HG03135 (cell line): ENCODE results near the gene VENTX.

Source experiments
- ATAC-seq: cut with Tn5 transposase; IDR thresholded peaks from one replicate; pipeline ENCODE4 v1.9.1; 2021; ENCODE audit warnings: mild to moderate bottlenecking, moderate library complexity; ENCODE audit not compliant: unreplicated experiment

Gene VENTX

GRCh38 chr10:133201948-133202725 lies 35.5 kb upstream of the VENTX start:
- no peak for ATAC-seq

DNA sequence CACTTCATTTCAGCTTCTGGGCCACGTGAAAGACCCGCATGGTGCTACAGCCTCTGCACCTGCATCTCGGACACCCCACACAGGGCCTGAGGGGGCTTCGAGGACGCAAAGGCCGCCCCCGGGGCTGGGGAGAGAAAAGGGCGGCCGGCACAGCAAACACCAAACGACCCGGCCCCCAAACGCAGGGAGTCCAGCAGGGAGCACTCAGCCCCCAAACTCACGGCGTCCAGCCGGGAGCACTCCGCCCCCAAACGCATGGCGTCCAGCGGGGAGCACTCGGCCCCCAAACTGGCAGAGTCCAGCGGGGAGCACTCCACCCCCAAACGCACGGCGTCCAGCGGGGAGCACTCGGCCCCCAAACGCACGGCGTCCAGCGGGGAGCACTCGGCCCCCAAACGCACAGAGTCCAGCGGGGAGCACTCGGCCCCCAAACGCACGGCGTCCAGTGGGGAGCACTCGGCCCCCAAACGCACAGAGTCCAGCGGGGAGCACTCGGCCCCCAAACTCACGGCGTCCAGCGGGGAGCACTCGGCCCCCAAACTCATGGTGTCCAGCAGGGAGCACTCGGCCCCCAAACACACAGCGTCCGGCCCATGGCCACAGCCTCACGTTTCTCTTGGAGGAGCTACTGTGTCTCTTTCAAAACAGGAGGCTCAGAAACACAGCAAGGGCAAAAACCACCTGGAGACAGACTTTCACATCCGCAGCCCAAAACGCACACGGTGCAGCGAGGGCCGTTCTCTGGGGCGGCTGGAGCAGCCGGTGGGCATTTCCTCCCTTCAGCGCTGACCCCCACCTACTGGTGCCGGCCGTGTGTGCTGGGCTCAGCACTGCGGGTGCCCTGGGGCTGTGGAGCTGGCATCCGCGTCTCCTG lies 34.6 kb upstream of the VENTX start:
- ATAC-seq = no peak

DNA sequence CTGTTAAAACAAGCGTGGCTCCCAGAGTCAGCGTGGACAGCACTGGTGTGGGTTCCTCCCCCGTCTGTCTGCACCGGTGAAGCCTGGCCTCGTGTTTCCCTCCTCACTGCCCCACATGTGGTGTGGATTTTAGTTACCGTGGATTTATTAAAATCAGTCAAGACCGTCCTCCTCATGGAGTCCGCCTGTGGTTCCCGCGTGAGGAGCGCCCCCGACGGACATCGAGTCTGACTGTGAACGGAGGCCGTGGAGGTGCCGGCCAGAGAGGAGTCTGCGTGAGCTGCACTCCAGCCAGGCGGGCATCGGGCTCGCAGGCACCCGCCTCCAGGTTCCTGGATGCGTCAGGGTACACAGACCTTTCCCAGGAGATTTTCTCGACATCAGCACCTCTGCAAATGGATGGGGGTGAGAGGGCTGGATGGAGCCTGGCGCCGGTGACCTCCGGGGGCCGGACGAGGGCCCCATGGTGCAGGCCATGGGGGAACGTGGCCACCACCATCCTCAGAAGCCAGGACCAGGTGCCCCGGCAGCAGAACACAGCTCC lies 33.9 kb upstream of the VENTX start:
- no peak for ATAC-seq

DNA sequence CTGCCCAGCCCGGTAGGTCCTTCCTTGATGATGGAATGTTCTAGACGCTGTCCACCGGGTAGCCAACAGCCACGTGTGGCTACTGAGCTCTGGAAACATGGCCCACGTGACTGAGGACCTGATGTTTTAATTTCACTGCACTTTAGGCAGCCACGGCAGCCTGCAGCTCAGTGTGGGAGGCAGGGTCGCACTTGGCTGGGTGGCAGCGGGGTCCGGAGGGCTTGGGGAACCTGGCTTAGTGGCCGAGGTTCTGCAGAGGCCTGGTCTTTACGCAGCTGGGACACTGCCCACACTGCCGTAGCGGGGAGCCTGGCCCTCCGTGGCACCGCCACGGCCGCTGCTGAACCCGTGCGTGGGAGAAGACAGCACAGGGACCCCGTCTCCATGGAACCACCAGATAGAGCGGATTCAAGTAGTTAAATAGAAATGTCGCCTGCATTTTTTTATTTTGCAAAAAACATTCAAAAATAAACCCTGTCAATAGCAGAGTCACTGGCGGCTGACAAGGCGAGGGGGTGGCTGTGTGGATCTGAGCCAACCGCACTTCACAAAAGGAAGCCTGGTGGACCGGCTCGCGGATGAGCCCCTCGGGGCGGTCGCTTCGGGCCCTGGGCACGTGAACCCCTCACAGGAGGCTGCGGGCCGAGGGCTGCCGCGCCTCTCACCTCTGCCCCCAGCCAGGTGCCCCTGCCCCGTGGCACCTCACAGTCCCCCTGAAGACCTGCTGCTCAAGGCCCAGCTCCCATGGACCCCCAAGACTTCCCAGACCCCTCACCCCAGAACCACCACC lies 33.2 kb upstream of the VENTX start:
- ATAC-seq = no peak

- ATAC-seq = no peak
Observed at GRCh38 chr10:133205146-133205545, 32.5 kb upstream of the VENTX start.

DNA sequence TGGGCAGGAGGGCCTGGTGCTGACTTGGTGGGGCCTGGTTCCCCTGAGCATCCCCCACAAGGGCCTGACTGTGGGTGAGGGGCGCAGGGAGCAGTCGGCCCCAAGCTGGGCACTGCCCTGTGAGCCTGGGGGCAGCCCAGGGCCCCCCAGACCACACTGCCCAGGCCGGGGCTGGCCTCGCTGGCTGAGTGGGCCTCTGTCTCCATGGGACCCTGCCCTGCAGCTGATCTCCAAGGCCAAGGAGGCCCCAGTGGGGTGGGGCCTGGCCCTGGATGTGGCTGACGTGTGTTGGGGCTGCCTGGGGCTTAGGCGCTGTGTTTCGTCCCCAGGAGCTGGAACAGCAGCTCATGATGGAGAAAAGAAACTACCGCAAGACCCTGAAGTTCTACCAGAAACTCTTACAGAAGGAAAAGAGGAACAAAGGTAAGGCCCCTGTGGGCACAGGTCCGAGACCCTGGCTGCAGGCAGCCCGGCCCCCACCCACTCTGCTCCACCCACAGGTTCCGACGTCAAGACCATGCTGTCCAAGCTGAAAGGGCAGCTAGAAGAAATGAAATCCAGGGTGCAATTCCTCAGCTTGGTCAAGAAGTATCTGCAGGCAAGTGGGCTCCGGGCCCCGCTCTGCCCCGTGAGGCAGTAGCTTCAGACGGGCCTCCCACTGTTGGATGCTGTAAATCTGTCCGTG lies 31.2 kb upstream of the VENTX start:
- no peak for ATAC-seq

DNA sequence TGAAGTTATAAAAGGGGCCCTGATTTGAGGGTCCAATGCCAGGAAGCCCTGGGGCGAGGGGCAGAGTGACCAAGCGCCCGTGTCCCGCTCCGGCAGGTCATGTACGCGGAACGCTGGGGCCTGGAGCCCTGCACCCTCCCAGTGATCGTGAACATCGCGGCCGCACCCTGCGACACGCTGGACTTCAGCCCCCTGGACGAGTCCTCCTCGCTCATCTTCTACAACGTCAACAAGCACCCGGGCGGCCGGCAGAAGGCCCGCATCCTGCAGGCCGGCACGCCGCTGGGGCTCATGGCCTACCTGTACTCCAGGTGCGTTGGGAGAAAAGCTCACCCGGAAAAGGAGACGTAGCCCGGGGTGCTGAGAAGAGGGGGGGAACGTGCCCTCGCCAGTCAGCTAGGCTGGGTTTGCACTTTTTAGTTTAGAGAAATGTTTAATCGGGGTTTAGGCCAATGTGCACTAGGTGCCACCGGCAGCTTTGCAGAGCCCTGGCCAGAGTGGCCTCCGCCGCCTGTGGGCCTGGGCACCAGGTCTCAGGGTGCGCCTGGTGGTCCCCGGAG lies 30.5 kb upstream of the VENTX start:
- no peak for ATAC-seq

DNA sequence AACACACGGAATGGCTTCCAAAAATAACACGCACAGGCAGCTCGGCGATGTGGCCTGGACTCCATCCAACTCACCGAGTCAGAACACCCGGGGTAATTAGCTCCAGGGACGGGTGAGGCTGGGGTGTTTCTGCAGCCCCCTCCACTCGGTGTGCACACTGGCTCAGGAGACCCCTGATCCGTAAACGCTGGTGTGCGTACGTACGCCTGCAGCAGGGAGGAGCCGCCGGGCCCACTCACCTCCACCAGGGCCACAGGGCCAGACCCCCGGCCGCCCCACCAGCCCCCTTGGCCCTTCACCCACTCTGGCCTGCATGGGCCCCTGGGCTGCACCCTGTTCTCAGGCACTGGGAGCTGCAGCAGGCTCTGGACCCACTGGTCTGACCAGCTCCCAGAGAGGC lies 30.0 kb upstream of the VENTX start:
- no peak for ATAC-seq

- ATAC-seq = no peak
Observed at GRCh38 chr10:133208466-133208865, 29.2 kb upstream of the VENTX start.

GRCh38 chr10:133209117-133209516 lies 28.5 kb upstream of the VENTX start:
- ATAC-seq = no peak

DNA sequence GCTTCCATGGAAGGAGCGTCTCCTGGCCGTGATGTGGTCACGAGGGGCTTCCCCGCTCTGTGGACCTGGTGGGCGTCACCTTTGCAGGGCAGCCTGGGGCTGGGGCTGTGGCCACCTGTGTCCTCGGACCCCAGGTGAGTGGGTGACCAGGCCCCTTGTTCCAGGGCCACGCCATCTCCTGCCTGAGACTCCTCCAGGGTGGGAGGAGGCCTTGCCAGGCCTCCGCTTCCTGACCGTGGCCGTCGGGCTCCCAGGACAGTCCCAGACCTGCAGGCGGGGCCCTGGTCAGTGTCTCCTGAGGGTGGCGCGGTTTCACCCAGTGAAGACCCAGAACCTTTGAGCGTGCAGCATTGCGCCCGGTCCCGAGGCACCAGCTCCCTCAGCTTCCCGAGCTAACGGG lies 28.0 kb upstream of the VENTX start:
- no peak for ATAC-seq

GRCh38 chr10:133210398-133211140 lies 27.1 kb upstream of the VENTX start:
- no peak for ATAC-seq

GRCh38 chr10:133211141-133211830 lies 26.4 kb upstream of the VENTX start:
- ATAC-seq = no peak

- ATAC-seq = no peak
Observed at GRCh38 chr10:133211959-133212852, 25.4 kb upstream of the VENTX start.

DNA sequence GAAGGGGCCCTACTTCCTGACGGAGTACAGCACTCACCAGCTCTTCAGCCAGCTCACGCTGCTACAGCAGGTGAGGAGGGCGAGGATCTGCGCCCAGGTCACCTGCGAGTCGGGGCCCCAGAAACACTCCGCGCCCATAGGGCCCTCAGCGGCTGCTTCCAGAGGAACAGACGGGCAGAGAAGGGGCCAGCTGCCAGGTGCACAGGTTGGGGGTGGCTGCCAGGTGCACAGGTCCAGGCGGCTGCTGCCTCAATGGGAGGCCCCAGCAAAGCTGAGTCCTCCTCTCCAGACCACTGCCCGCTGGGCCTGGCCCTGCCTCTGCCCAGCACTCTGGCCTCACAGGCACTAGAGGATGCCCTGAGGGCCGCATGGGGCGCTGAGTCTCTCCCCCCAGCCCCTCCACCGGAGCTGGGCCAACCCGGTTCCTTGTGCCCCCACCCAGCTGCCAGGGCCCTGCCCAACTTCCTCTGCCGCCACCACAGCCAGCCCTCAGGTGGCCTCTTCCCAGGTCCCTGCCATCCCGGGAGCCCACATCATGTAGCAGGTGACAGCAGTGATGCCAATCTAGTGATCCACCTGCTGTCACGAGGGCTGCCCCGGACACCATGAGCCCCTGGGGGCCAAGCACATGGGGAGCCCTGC lies 24.7 kb upstream of the VENTX start:
- ATAC-seq = no peak

DNA sequence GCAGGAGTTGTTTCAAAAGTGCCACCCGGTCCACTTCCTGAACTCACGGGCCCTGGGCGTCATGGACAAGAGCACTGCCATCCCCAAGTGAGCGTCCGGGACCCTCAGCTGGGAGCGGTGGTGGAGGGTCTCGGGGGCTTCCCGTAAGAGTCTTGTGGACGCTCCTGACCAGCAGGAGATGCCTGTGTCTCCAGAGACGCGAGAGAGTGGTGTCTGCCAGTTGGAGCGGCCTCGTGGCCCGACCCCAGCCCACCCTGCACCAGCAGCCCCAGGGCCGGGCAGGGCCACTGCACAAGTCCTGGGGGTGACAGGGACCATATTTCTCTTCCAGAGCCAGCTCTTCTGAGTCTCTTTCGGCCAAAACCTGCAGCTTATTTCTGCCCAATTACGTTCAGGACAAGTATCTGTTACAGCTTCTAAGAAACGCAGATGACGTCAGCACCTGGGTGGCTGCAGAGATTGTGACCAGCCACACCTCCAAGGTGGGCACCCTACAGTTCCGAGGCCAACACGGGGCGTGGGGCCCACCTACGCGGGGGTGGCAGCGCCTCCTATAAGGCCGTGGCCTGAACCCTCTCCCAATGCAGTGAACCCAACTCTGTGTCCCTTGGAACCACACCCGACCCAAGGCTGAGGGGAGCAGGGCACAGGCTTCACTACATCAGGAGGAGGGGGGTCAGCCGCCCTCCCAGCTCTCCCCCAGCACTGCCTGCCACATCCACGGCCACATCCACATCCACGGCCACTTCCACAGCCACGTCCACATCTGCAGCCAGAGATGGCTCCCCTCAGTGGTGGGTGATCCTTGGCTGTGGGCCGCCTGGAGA lies 23.8 kb upstream of the VENTX start:
- ATAC-seq = no peak
